LoVo (cell line): ENCODE results near the gene UGT1A5.

Source experiments
- DNase-seq: peaks from one replicate; pipeline ENCODE4 v3.0.0-alpha.2; 2016; ENCODE audit warnings: low spot score

Gene UGT1A5

GRCh38 chr2:233810385-233810784 is 97.7 kb downstream of the UGT1A5 start:
- no peak for DNase-seq

- no peak for DNase-seq
These were observed 98.4 kb downstream of the UGT1A5 start for GRCh38 chr2:233811087-233811486.

- DNase-seq, result no peak
These were observed 99.0 kb downstream of the UGT1A5 start for GRCh38 chr2:233811732-233812131.

- DNase-seq, result no peak
These were observed 100.7 kb downstream of the UGT1A5 start for GRCh38 chr2:233813236-233814055.

- DNase-seq, result no peak
These were observed 101.5 kb downstream of the UGT1A5 start for GRCh38 chr2:233814056-233814835.

GRCh38 chr2:233815861-233816260 is 103.2 kb downstream of the UGT1A5 start:
- no peak for DNase-seq

- no peak for DNase-seq
These were observed 103.6 kb downstream of the UGT1A5 start for GRCh38 chr2:233816334-233816733.

- DNase-seq, result no peak
These were observed 104.1 kb downstream of the UGT1A5 start for GRCh38 chr2:233816771-233817170.

GRCh38 chr2:233817361-233817911 is 104.7 kb downstream of the UGT1A5 start:
- DNase-seq, result no peak

- DNase-seq, result no peak
These were observed 105.4 kb downstream of the UGT1A5 start for GRCh38 chr2:233817995-233818638.

GRCh38 chr2:233818639-233819621 is 106.2 kb downstream of the UGT1A5 start:
- no peak for DNase-seq

GRCh38 chr2:233819884-233820773 is 107.4 kb downstream of the UGT1A5 start:
- DNase-seq, result no peak

- DNase-seq, result no peak
These were observed 108.0 kb downstream of the UGT1A5 start for GRCh38 chr2:233820774-233821105.

GRCh38 chr2:233821196-233821595 is 108.5 kb downstream of the UGT1A5 start:
- DNase-seq, result no peak

- DNase-seq, result no peak
These were observed 109.0 kb downstream of the UGT1A5 start for GRCh38 chr2:233821709-233822100.

GRCh38 chr2:233822101-233822771 is 109.5 kb downstream of the UGT1A5 start:
- no peak for DNase-seq
